Measurements from ENCODE around the gene MAPK8IP1. TPM values are rescaled to one million over a fixed set of nuclear protein-coding genes. Genes with fewer than 3 reads are reported as not detected.

The MAPK8IP1 gene
- total RNA-seq, 1 donor from 2014 or later: 48.1 TPM

GRCh38 chr11:45846174-45846675, 39.2 kb upstream of the MAPK8IP1 start:
- Mint-ChIP-seq H3K36me3 (ENCODE audit: insufficient read depth) (no peaks in the 10 kb centered on the region), H3K9me3 (ENCODE audit: low read depth) (no peaks in the 10 kb centered on the region), H3K4me1 (ENCODE audit: low read depth) (peaks cover 32% of the 10 kb centered on the region), H3K27ac (no peak overlapping the region), H3K4me3 (ENCODE audit: low read depth) (no peak overlapping the region), H3K27me3 (peaks cover 21% of the 10 kb centered on the region)
- DNase-seq (ENCODE audit: low spot score, unreplicated experiment): no peak
- TF ChIP-seq, protein P1, sequence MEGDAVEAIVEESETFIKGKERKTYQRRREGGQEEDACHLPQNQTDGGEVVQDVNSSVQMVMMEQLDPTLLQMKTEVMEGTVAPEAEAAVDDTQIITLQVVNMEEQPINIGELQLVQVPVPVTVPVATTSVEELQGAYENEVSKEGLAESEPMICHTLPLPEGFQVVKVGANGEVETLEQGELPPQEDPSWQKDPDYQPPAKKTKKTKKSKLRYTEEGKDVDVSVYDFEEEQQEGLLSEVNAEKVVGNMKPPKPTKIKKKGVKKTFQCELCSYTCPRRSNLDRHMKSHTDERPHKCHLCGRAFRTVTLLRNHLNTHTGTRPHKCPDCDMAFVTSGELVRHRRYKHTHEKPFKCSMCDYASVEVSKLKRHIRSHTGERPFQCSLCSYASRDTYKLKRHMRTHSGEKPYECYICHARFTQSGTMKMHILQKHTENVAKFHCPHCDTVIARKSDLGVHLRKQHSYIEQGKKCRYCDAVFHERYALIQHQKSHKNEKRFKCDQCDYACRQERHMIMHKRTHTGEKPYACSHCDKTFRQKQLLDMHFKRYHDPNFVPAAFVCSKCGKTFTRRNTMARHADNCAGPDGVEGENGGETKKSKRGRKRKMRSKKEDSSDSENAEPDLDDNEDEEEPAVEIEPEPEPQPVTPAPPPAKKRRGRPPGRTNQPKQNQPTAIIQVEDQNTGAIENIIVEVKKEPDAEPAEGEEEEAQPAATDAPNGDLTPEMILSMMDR (IDR thresholded peaks at IDR 0.05; ENCODE audit: unreplicated experiment): no peak

DNA sequence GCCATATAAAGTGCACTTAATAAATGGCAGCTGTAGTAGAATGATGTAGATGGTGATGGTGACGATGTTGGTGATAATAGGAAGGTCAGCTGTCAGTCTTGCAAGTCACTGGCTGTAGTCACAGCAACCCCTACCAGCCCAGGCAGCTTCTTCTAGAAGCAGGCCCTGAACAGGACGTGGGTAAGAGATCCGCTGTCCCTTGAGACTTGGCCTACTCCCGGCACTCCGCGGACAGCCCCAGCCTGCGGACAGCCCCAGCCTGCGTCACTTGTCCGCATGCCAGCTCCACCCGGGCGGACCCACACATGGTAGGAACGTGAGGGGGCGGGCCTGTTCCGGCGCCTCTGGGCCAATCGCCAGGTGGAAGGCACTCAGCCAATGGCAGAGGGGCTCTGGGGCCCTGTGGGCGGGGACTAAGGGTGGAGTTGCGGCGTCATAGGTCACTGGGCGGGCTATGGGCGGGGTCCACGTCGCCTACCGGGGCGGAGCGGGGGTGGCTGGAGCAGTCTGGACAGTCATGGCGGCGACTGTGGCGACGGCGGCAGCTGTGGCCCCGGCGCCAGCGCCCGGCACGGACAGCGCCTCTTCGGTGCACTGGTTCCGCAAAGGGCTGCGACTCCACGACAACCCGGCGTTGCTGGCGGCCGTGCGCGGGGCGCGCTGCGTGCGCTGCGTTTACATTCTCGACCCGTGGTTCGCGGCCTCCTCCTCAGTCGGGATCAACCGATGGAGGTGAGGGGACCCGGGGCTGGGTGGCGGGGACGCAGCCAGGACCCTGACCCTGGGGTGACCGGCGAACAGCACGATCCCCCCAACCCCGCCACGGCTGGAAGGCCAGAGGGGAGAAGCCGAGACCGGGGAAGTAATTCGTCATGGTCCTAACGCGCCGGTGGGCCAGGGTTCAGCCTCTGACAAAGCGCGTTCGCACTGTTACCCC, 38.2 kb upstream of the MAPK8IP1 start, which contains the start of gene CRY2:
Gene CRY2, plus strand, starts transcription at position 502 of the 937 bp plus-strand sequence. Its CDS starts 16 bp downstream, at position 518.
- TF ChIP-seq, protein P1 (IDR thresholded peaks at IDR 0.05; ENCODE audit: unreplicated experiment): no peak
- DNase-seq (ENCODE audit: low spot score, unreplicated experiment): peak; percentile 98
- no peaks in the 10 kb centered on the region for H3K36me3 Mint-ChIP-seq (ENCODE audit: insufficient read depth)
- peaks cover 21% of the 10 kb centered on the region for H3K27me3 Mint-ChIP-seq
- H3K4me1 Mint-ChIP-seq (ENCODE audit: low read depth): peaks cover 32% of the 10 kb centered on the region
- H3K4me3 Mint-ChIP-seq (ENCODE audit: low read depth): peak within 1 kb of the TSS; percentile 85
- no peaks in the 10 kb centered on the region for H3K9me3 Mint-ChIP-seq (ENCODE audit: low read depth)
- H3K27ac Mint-ChIP-seq: peak within 1 kb of the TSS; percentile 91

- peak overlapping the region; percentile 90 for H3K27ac Mint-ChIP-seq
- peaks cover 32% of the 10 kb centered on the region for H3K4me1 Mint-ChIP-seq (ENCODE audit: low read depth)
- TF ChIP-seq, protein P1 (IDR thresholded peaks at IDR 0.05; ENCODE audit: unreplicated experiment): no peak
- peak overlapping the region; percentile 85 for H3K4me3 Mint-ChIP-seq (ENCODE audit: low read depth)
- peak; percentile 21 for DNase-seq (ENCODE audit: low spot score, unreplicated experiment)
- H3K9me3 Mint-ChIP-seq (ENCODE audit: low read depth): no peaks in the 10 kb centered on the region
- no peaks in the 10 kb centered on the region for H3K36me3 Mint-ChIP-seq (ENCODE audit: insufficient read depth)
- peaks cover 21% of the 10 kb centered on the region for H3K27me3 Mint-ChIP-seq
These were observed 37.5 kb upstream of the MAPK8IP1 start for GRCh38 chr11:45847911-45848316.

DNA sequence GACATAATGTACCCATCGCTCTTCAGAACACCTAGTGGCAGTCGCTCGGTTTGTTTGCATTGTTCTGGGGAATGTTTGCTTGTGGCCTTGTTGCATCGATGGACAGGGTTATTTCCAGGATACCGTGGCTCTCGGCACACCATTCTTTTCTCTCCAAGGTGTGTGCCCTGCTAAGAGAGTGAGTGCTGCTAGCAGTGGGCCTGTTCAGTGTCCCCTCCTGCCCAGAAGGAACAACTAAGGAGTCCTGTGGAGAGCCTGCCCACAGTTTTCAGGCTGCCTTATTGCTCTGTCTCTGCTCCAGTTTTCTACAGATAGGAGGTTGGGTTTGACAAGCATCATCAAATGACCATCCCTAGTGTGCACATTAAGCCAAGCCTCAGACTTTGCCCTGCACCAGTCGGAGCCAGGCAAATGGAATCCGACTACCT, 36.8 kb upstream of the MAPK8IP1 start:
- Mint-ChIP-seq H3K27me3 (peaks cover 21% of the 10 kb centered on the region), H3K36me3 (ENCODE audit: insufficient read depth) (no peaks in the 10 kb centered on the region), H3K27ac (peak overlapping the region; percentile 90), H3K4me3 (ENCODE audit: low read depth) (peak overlapping the region; percentile 85), H3K4me1 (ENCODE audit: low read depth) (peaks cover 26% of the 10 kb centered on the region), H3K9me3 (ENCODE audit: low read depth) (no peaks in the 10 kb centered on the region)
- TF ChIP-seq, protein P1 (IDR thresholded peaks at IDR 0.05; ENCODE audit: unreplicated experiment): no peak
- no peak for DNase-seq (ENCODE audit: low spot score, unreplicated experiment)

- no peak overlapping the region for H3K4me3 Mint-ChIP-seq (ENCODE audit: low read depth)
These were observed 35.0 kb upstream of the MAPK8IP1 start for GRCh38 chr11:45850446-45850845.

More at GRCh38 chr11:45850446-45850845, 35.0 kb upstream of the MAPK8IP1 start:
- no peak for DNase-seq (ENCODE audit: low spot score, unreplicated experiment)
- Mint-ChIP-seq H3K27me3 (peaks cover 15% of the 10 kb centered on the region), H3K27ac (no peak overlapping the region), H3K36me3 (ENCODE audit: insufficient read depth) (peaks cover 1% of the 10 kb centered on the region), H3K9me3 (ENCODE audit: low read depth) (no peaks in the 10 kb centered on the region), H3K4me1 (ENCODE audit: low read depth) (peaks cover 24% of the 10 kb centered on the region)
- TF ChIP-seq, protein P1 (IDR thresholded peaks at IDR 0.05; ENCODE audit: unreplicated experiment): no peak

Measured in progenitor cell of endocrine pancreas (in vitro differentiated cells).